ENCODE results near the gene MICAL3. TPM values are rescaled to one million over a fixed set of nuclear protein-coding genes. Genes with fewer than 3 reads are reported as not detected.

MICAL3 gene
- total and polyA plus RNA-seq, 2 experiments from 2014 or later, result 6.1 to 25.1 TPM

DNA sequence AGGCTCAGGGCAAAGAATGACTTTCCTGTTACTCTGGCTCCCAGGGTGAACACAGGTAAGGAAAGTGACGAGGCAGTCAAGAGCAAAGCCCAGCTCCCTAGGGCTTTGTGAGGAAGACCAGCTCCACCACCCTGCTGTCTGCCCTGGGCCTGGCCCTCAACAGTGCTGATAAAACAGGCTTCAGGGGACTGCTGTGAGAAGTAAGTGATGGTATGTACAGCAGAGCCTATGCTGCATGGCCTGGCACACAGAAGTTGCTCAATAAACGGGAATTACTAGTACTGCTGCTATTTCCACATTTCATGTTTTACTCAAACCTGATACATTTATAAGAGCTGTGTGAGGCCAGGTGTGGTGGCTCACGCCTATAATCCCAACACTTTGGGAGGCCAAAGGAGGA, 50.3 kb downstream of the MICAL3 start:
- H3K27me3 ChIP-seq (replicated peaks; ENCODE audit: insufficient read depth), result no peaks in the 10 kb centered on the region
- H3K4me1 ChIP-seq (ENCODE audit: insufficient read depth), result peaks cover 53% of the 10 kb centered on the region
- H3K9me3 ChIP-seq (ENCODE audit: low read depth), result no peaks in the 10 kb centered on the region
- H3K36me3 ChIP-seq (ENCODE audit: low read depth), result no peaks in the 10 kb centered on the region
- no peaks in the 10 kb centered on the region for H4K20me1 ChIP-seq (ENCODE audit: insufficient read depth)
- TF ChIP-seq EZH2phosphoT487 (IDR thresholded peaks at IDR 0.05; ENCODE audit: insufficient read depth, low read depth), result no peak
- no peak for TF ChIP-seq EZH2 (IDR thresholded peaks at IDR 0.05; ENCODE audit: insufficient read depth, poor library complexity, severe bottlenecking)
- peak; percentile 43 for DNase-seq
- H3K27ac ChIP-seq, result peak overlapping the region; percentile 78
- H3K9ac ChIP-seq, result no peak overlapping the region
- no peak overlapping the region for H3K4me2 ChIP-seq (ENCODE audit: unreplicated experiment)
- peaks cover 25% of the 10 kb centered on the region for H3F3A ChIP-seq (ENCODE audit: insufficient read depth)
- 61 to 67% methylated on average over 3 of the region's 3 CpGs for WGBS, 2 experiments (ENCODE audit: low coverage in 1 of 2, low lambda C conversion rate in 2 of 2, missing lambda C conversion rate in 2 of 2)
- H3K9me2 ChIP-seq (ENCODE audit: insufficient read depth), result no peaks in the 10 kb centered on the region
- no peak overlapping the region for H2AFZ ChIP-seq
- H3K79me2 ChIP-seq (ENCODE audit: insufficient read depth), result peaks cover 100% of the 10 kb centered on the region
- H3K4me3 ChIP-seq, result no peak overlapping the region
- in situ Hi-C loops (cut with MboI), result no loop called here

DNA sequence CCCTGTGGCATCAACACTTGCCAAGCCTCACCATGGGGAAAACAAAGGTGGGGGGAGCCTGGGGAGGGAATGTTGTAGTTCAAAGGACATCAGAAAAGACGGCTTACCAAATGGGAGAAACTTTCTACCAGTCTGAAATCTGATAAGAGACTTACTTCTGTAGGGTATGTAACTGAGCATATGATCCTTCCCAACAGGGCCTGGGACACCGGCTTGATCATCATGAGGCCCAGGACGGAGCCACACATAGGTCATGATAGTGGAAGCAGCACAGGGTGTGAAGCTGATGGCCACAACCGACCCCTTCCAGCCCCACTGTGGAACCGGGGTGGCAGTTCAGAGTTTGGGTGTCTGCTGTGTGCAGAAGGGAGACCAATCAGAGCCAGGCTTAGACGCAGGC, 51.1 kb downstream of the MICAL3 start:
- TF ChIP-seq EZH2 (IDR thresholded peaks at IDR 0.05; ENCODE audit: insufficient read depth, poor library complexity, severe bottlenecking), result no peak
- no peak for TF ChIP-seq EZH2phosphoT487 (IDR thresholded peaks at IDR 0.05; ENCODE audit: insufficient read depth, low read depth)
- H2AFZ ChIP-seq, result no peak overlapping the region
- no peak for DNase-seq
- in situ Hi-C loops (cut with MboI), result no loop called here
- peaks cover 28% of the 10 kb centered on the region for H3F3A ChIP-seq (ENCODE audit: insufficient read depth)
- H4K20me1 ChIP-seq (ENCODE audit: insufficient read depth), result no peaks in the 10 kb centered on the region
- H3K4me1 ChIP-seq (ENCODE audit: insufficient read depth), result peaks cover 54% of the 10 kb centered on the region
- H3K9me3 ChIP-seq (ENCODE audit: low read depth), result no peaks in the 10 kb centered on the region
- no peaks in the 10 kb centered on the region for H3K27me3 ChIP-seq (replicated peaks; ENCODE audit: insufficient read depth)
- peak overlapping the region; percentile 49 for H3K4me2 ChIP-seq (ENCODE audit: unreplicated experiment)
- no peak overlapping the region for H3K4me3 ChIP-seq
- H3K36me3 ChIP-seq (ENCODE audit: low read depth), result no peaks in the 10 kb centered on the region
- peaks cover 100% of the 10 kb centered on the region for H3K79me2 ChIP-seq (ENCODE audit: insufficient read depth)
- no peaks in the 10 kb centered on the region for H3K9me2 ChIP-seq (ENCODE audit: insufficient read depth)
- peak overlapping the region; percentile 78 for H3K27ac ChIP-seq
- WGBS, 2 experiments (ENCODE audit: low coverage in 1 of 2, low lambda C conversion rate in 2 of 2, missing lambda C conversion rate in 2 of 2), result 86 to 90% methylated on average over 6 of the region's 6 CpGs
- H3K9ac ChIP-seq, result peak overlapping the region; percentile 58; the same call in 1 of the 2 replicates

DNA sequence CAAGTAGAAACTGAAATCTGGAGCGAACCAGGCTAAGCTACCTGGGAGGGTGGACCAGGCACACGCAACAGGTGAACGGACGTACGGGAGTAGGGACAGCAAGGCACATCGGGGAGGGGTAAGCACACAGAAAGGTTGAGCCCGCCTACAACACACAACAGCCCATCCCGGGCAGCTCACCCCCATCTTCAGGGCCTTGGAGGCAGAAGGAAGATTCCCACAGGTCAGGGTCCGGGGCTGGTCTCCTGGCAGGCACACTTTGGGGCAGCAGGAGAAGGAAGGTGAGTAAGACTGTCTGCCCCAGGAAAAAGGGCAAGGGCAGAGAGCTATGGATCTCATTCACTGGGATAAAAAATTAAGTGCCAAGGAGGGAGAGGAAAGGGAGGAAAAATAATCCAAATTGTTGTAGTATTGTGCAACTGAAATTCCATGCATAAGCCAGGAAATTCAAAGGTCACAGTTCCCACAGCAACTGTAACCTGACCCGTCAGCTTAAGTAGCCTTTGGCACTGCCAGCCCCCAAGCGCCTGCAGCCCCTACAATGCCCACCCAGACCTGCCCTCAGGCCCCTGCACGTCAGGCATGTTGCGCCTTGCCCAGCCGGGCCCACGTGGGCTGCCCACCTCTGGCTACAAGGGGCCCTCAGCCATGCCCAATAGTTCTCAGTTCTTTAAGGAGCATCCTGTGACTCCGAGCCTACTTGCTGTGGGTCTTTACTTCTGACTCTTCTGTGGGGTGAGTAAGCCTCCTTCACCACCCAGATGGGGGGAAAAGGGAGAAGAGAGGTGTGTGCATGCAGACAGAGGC, 51.8 kb downstream of the MICAL3 start:
- TF ChIP-seq EZH2phosphoT487 (IDR thresholded peaks at IDR 0.05; ENCODE audit: insufficient read depth, low read depth) (no peak), EZH2 (IDR thresholded peaks at IDR 0.05; ENCODE audit: insufficient read depth, poor library complexity, severe bottlenecking) (no peak)
- H2AFZ ChIP-seq, result no peak overlapping the region
- peaks cover 54% of the 10 kb centered on the region for H3K4me1 ChIP-seq (ENCODE audit: insufficient read depth)
- peak overlapping the region; percentile 58 for H3K9ac ChIP-seq
- in situ Hi-C loops (cut with MboI), result no loop called here
- no peaks in the 10 kb centered on the region for H4K20me1 ChIP-seq (ENCODE audit: insufficient read depth)
- peak overlapping the region; percentile 49 for H3K4me2 ChIP-seq (ENCODE audit: unreplicated experiment)
- DNase-seq, result peak; percentile 81
- H3K36me3 ChIP-seq (ENCODE audit: low read depth), result no peaks in the 10 kb centered on the region
- H3K9me3 ChIP-seq (ENCODE audit: low read depth), result no peaks in the 10 kb centered on the region
- no peaks in the 10 kb centered on the region for H3K9me2 ChIP-seq (ENCODE audit: insufficient read depth)
- H3F3A ChIP-seq (ENCODE audit: insufficient read depth), result peaks cover 28% of the 10 kb centered on the region
- H3K27me3 ChIP-seq (replicated peaks; ENCODE audit: insufficient read depth), result no peaks in the 10 kb centered on the region
- peak overlapping the region; percentile 78 for H3K27ac ChIP-seq
- H3K4me3 ChIP-seq, result peak overlapping the region; percentile 24; the same call in 1 of the 2 replicates
- 70 to 73% methylated on average over 16 of the region's 16 CpGs for WGBS, 2 experiments (ENCODE audit: low coverage in 1 of 2, low lambda C conversion rate in 2 of 2, missing lambda C conversion rate in 2 of 2)
- H3K79me2 ChIP-seq (ENCODE audit: insufficient read depth), result peaks cover 100% of the 10 kb centered on the region

DNA sequence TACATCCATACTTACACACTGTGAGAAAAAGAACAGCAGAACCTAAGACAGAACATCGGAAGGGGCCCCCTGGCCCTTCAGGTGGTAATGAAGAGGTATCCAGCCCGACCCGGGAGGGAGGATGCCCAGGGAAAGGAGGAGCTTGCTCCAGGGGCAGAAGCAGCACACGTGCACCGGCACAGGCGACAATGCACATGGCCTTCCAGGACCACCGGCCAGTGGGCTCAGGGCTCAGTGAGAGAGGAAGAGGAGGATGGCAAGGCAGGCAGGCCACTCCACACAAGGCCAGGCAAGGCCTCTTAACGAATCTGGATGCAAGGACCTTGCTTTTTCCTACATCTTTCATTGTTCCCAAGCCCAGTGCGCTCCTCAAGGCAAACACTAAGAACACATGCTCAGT, 52.6 kb downstream of the MICAL3 start:
- H4K20me1 ChIP-seq (ENCODE audit: insufficient read depth), result no peaks in the 10 kb centered on the region
- H3K27ac ChIP-seq, result peak overlapping the region; percentile 78
- H3K9ac ChIP-seq, result no peak overlapping the region
- 82 to 85% methylated on average over 9 of the region's 9 CpGs for WGBS, 2 experiments (ENCODE audit: low coverage in 1 of 2, low lambda C conversion rate in 2 of 2, missing lambda C conversion rate in 2 of 2)
- H3K4me1 ChIP-seq (ENCODE audit: insufficient read depth), result peaks cover 54% of the 10 kb centered on the region
- peaks cover 100% of the 10 kb centered on the region for H3K79me2 ChIP-seq (ENCODE audit: insufficient read depth)
- in situ Hi-C loops (cut with MboI), result no loop called here
- H3K9me2 ChIP-seq (ENCODE audit: insufficient read depth), result no peaks in the 10 kb centered on the region
- H3K4me3 ChIP-seq, result no peak overlapping the region
- no peaks in the 10 kb centered on the region for H3K9me3 ChIP-seq (ENCODE audit: low read depth)
- no peak for DNase-seq
- H3K36me3 ChIP-seq (ENCODE audit: low read depth), result no peaks in the 10 kb centered on the region
- H3K27me3 ChIP-seq (replicated peaks; ENCODE audit: insufficient read depth), result no peaks in the 10 kb centered on the region
- peaks cover 28% of the 10 kb centered on the region for H3F3A ChIP-seq (ENCODE audit: insufficient read depth)
- no peak for TF ChIP-seq EZH2phosphoT487 (IDR thresholded peaks at IDR 0.05; ENCODE audit: insufficient read depth, low read depth)
- TF ChIP-seq EZH2 (IDR thresholded peaks at IDR 0.05; ENCODE audit: insufficient read depth, poor library complexity, severe bottlenecking), result no peak
- peak overlapping the region; percentile 49 for H3K4me2 ChIP-seq (ENCODE audit: unreplicated experiment)
- no peak overlapping the region for H2AFZ ChIP-seq

Measured in GM23248 (cell line).